DND-41 (cell line): ENCODE data around the gene VAC14.

Experiments
- CTCF ChIP-seq: IDR thresholded peaks from 2 replicates; pipeline ENCODE4 v1.5.1; 2012; ENCODE audit warnings: borderline replicate concordance, low read length, moderate library complexity, mild to moderate bottlenecking; ENCODE audit not compliant: poor library complexity, severe bottlenecking; ENCODE audit errors: extremely low read depth
- EZH2 ChIP-seq: IDR thresholded peaks from 3 replicates; pipeline ENCODE4 v1.6.1; 2012; ENCODE audit warnings: borderline replicate concordance, low read depth, mild to moderate bottlenecking, moderate library complexity, low read length, inconsistent platforms; ENCODE audit not compliant: severe bottlenecking

- no peak for TF ChIP-seq EZH2
- TF ChIP-seq CTCF = no peak
These were observed 120.2 kb downstream of the VAC14 start for GRCh38 chr16:70680495-70681381.
